SJCRH30 (cell line): ENCODE data around the gene PAM. TPM values are rescaled to one million over a fixed set of nuclear protein-coding genes. Genes with fewer than 3 reads are reported as not detected.
A peak's percentile ranks its signal among the peaks of the same experiment; 100 is the strongest.
"Not testable (repeated sequence)": the region's sequence is repeated elsewhere in the genome, so short reads cannot be mapped to it uniquely, and the experiment has no call there.

Source experiments
- DNase-seq, 2 experiments: peaks; one replicate each; pipeline ENCODE4 v3.0.0-alpha.2; 2015 to 2020
- H3K27ac ChIP-seq: fragments of 250-450 bp; sonication (Bioruptor Pico); 2 replicates; pipeline ENCODE4 v1.5.1; 2020; ENCODE audit warnings: mild to moderate bottlenecking, moderate library complexity
- H3K27me3 ChIP-seq: fragments of 250-450 bp; sonication (Bioruptor Pico); 2 replicates; pipeline ENCODE4 v1.5.1; 2020; ENCODE audit warnings: mild to moderate bottlenecking, moderate library complexity
- H3K36me3 ChIP-seq: fragments of 250-450 bp; sonication (Bioruptor Pico); 2 replicates; pipeline ENCODE4 v1.5.1; 2020; ENCODE audit warnings: mild to moderate bottlenecking, moderate library complexity
- H3K4me1 ChIP-seq: fragments of 250-450 bp; sonication (Bioruptor Pico); 2 replicates; pipeline ENCODE4 v1.5.1; 2020; ENCODE audit warnings: mild to moderate bottlenecking, moderate library complexity
- H3K4me3 ChIP-seq: fragments of 250-450 bp; sonication (Bioruptor Pico); 2 replicates; pipeline ENCODE4 v1.5.1; 2020; ENCODE audit warnings: mild to moderate bottlenecking, moderate library complexity
- H3K9me3 ChIP-seq: fragments of 250-450 bp; sonication (Bioruptor Pico); replicated peaks from 2 replicates; pipeline ENCODE4 v1.5.1; 2020; ENCODE audit warnings: mild to moderate bottlenecking, moderate library complexity
- total RNA-seq: library from RNA; depleted of rRNA; stranded (reverse); fragments of >200 nt; shearing (Covaris generic); gene quantifications from 2 replicates; pipeline ENCODE4 v1.2.3, GENCODE V29; 2014

Gene PAM
- total RNA-seq, 1 experiment from 2014 or later = 144 TPM

DNA sequence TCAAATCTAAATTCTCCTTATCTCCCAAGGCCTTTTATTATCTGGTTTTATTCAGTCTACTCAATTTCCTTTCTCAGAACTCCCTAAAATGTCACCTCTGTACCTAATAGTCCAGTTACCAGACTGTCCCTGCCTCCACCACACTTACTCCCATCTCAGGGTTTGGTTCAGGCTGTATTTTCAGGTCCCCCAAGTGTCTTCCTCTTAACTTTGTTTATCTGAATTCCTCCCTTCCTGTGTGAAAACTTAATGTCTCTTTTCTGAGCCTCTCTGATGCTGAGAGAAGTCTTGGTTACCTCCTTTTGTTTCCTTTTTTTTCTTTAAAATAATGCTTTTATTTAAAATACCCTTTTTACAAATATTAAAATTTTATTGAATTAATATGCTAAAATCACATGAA is 133.4 kb downstream of the PAM start:
- Histone ChIP-seq H3K9me3 (no peaks in the 10 kb centered on the region), H3K4me3 (no peak overlapping the region), H3K27me3 (no peaks in the 10 kb centered on the region), H3K27ac (no peak overlapping the region), H3K36me3 (peaks cover 5% of the 10 kb centered on the region), H3K4me1 (no peaks in the 10 kb centered on the region)
- DNase-seq = no peak

GRCh38 chr5:102889033-102889432 is 133.9 kb downstream of the PAM start:
- no peak for DNase-seq
- no peaks in the 10 kb centered on the region for H3K4me1 ChIP-seq
- H3K27me3 ChIP-seq = no peaks in the 10 kb centered on the region
- no peak overlapping the region for H3K4me3 ChIP-seq
- H3K27ac ChIP-seq = no peak overlapping the region
- H3K9me3 ChIP-seq = no peaks in the 10 kb centered on the region
- peaks cover 5% of the 10 kb centered on the region for H3K36me3 ChIP-seq

DNA sequence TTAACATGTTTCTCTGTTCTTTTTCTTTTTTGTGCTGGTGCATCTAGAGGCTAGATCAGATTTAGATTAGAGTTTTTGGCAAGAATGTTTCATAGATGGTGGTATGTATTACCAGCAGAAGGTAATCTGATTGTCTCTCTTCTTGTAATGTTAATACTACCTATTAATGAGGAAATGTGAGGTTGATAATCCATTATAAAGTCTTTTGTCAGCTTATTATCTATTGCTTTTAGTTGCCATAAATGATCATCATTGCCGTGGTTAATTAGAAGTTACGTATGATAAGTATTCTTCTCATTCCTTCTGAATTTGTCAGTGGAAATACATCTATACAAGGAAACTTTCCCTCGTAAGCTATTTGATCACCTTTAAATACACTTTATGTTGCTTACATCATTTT is 135.0 kb downstream of the PAM start:
- no peak overlapping the region for H3K4me3 ChIP-seq

GRCh38 chr5:102891175-102891574 is 136.1 kb downstream of the PAM start:
- no peaks in the 10 kb centered on the region for H3K27me3 ChIP-seq
- no peak overlapping the region for H3K27ac ChIP-seq
- peaks cover 5% of the 10 kb centered on the region; the same call in 1 of the 2 replicates for H3K36me3 ChIP-seq
- H3K4me3 ChIP-seq = no peak overlapping the region
- no peaks in the 10 kb centered on the region for H3K9me3 ChIP-seq
- no peaks in the 10 kb centered on the region for H3K4me1 ChIP-seq
- no peak for DNase-seq

More for the DNA sequence above, 135.0 kb downstream of the PAM start:
- Histone ChIP-seq H3K27ac (no peak overlapping the region), H3K4me1 (no peaks in the 10 kb centered on the region), H3K27me3 (no peaks in the 10 kb centered on the region), H3K9me3 (no peaks in the 10 kb centered on the region), H3K36me3 (peaks cover 5% of the 10 kb centered on the region; the same call in 1 of the 2 replicates)
- no peak for DNase-seq

DNA sequence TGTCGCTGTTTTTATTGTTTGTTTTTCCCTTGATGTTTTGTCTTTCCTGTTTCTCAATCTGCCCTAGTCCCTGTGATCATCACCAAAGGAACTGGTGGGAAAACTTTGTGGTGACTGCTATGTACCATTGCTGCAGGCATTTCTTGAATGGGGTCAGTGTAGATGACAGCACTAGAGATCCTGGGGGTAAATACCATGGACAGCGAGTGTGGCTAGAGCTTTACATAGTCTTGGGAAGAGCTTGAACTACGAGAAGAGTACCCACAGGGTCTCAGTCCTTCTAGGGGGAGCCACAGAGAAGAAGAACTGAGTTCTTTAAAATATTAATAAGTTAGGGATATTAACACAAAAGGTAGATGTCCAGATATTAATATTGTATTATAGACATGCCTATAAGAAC is 138.8 kb downstream of the PAM start:
- H3K4me3 ChIP-seq = no peak overlapping the region
- H3K27me3 ChIP-seq = no peaks in the 10 kb centered on the region
- no peaks in the 10 kb centered on the region for H3K4me1 ChIP-seq
- no peak overlapping the region for H3K27ac ChIP-seq
- peak in 1 of 2 experiments; percentile 13 for DNase-seq
- no peaks in the 10 kb centered on the region; the same call in 1 of the 2 replicates for H3K36me3 ChIP-seq
- H3K9me3 ChIP-seq = no peaks in the 10 kb centered on the region

DNA sequence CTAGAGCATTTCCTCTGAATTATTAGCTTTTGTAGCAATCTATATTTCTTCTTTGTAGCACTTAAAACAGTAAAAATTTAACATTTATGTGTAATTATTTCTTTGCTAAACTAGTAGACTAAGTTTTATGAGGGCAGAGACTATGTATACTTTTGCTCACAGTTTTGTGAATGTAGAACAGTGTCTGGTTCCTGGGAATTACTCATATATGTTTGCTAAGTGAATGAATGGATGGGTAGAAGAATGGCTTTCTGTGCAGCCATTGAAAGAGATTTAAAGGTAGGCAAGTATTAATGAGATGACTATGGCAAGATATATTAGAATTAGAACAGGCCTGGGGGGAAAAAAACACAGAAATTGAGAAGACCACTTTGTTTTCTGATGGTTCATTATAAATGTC is 140.1 kb downstream of the PAM start:
- Histone ChIP-seq H3K4me1 (no peaks in the 10 kb centered on the region), H3K27me3 (no peaks in the 10 kb centered on the region), H3K36me3 (no peaks in the 10 kb centered on the region; the same call in 1 of the 2 replicates), H3K9me3 (no peaks in the 10 kb centered on the region), H3K4me3 (no peak overlapping the region), H3K27ac (no peak overlapping the region)
- no peak for DNase-seq

GRCh38 chr5:102895976-102896375 is 140.9 kb downstream of the PAM start:
- Histone ChIP-seq H3K4me3 (no peak overlapping the region), H3K4me1 (no peaks in the 10 kb centered on the region), H3K27me3 (no peaks in the 10 kb centered on the region), H3K9me3 (no peaks in the 10 kb centered on the region), H3K27ac (no peak overlapping the region), H3K36me3 (no peaks in the 10 kb centered on the region; the same call in 1 of the 2 replicates)
- no peak for DNase-seq

DNA sequence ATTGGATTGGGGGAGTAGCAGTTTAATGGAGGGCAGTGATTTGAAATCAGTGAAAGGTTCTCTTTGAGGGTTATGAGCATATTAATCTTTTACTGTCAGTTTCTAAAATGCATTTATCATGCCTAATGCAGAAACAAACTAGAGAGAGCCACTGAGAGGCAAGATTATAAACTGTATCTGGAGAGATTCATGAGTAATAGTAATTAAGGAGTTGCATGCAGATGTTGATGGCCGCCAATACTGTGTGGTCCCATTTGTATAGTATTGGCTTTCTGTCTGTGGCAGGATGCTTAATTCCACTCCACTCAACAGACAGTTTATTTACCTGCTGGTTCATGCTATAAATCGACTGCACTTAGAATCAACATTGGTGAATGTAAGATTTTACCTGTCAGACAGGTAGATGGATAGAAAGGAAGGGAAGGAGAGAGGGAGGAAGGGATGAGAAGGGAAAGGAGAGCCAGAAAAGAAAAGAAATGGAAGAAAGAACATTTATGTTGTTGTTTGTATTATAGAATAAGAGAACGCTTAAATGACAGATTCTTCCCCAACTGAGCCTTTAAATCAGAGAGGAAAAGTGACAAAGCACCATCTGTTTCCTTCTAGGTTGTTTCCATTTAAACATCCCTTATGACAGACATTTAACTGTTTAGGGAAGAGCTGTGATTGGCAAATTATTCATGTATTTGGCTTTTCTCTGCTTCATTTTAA is 146.5 kb downstream of the PAM start:
- H3K9me3 ChIP-seq = no peaks in the 10 kb centered on the region
- no peak overlapping the region for H3K4me3 ChIP-seq
- H3K4me1 ChIP-seq = peaks cover 22% of the 10 kb centered on the region
- peaks cover 4% of the 10 kb centered on the region for H3K36me3 ChIP-seq
- no peak for DNase-seq
- no peaks in the 10 kb centered on the region for H3K27me3 ChIP-seq
- H3K27ac ChIP-seq = no peak overlapping the region

GRCh38 chr5:102902135-102902448 is 147.0 kb downstream of the PAM start:
- Histone ChIP-seq H3K27ac (no peak overlapping the region), H3K9me3 (no peaks in the 10 kb centered on the region), H3K27me3 (no peaks in the 10 kb centered on the region), H3K4me1 (peaks cover 22% of the 10 kb centered on the region), H3K36me3 (peaks cover 5% of the 10 kb centered on the region), H3K4me3 (no peak overlapping the region)
- peak in 1 of 2 experiments; percentile 39 for DNase-seq

GRCh38 chr5:102902647-102903046 is 147.5 kb downstream of the PAM start:
- Histone ChIP-seq H3K36me3 (peaks cover 6% of the 10 kb centered on the region; the same call in 1 of the 2 replicates), H3K27me3 (no peaks in the 10 kb centered on the region), H3K27ac (no peak overlapping the region), H3K4me3 (no peak overlapping the region), H3K4me1 (peaks cover 22% of the 10 kb centered on the region), H3K9me3 (no peaks in the 10 kb centered on the region; the same call in 1 of the 2 replicates)
- no peak for DNase-seq

GRCh38 chr5:102903074-102903871 is 148.2 kb downstream of the PAM start:
- H3K27me3 ChIP-seq = no peaks in the 10 kb centered on the region
- peaks cover 6% of the 10 kb centered on the region; the same call in 1 of the 2 replicates for H3K36me3 ChIP-seq
- no peak for DNase-seq

DNA sequence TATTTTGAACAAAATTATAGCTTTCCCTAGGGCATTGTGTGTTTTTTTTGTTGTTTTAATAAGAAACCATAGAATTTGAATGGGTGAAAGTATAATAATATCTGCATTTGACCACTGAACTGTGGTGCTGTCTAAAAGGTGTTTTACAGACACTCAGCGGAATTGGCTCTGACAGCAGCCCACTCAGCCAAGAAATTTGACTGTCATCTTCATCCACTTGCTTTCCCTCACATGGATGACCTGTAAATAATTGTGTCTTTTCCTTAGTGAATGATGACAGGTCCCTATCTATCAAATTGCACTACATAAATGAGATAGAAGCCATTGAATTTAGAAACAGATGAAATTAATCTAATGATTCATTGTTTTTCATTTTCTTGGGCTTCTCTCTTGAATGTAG is 150.0 kb downstream of the PAM start:
- Histone ChIP-seq H3K4me3 (no peak overlapping the region), H3K27ac (no peak overlapping the region), H3K27me3 (no peaks in the 10 kb centered on the region), H3K4me1 (peaks cover 24% of the 10 kb centered on the region), H3K36me3 (peaks cover 6% of the 10 kb centered on the region; the same call in 1 of the 2 replicates), H3K9me3 (no peaks in the 10 kb centered on the region; the same call in 1 of the 2 replicates)
- DNase-seq = no peak

More at GRCh38 chr5:102903074-102903871, 148.2 kb downstream of the PAM start:
- Histone ChIP-seq H3K4me1 (peaks cover 22% of the 10 kb centered on the region), H3K9me3 (no peaks in the 10 kb centered on the region; the same call in 1 of the 2 replicates), H3K27ac (no peak overlapping the region), H3K4me3 (no peak overlapping the region)

DNA sequence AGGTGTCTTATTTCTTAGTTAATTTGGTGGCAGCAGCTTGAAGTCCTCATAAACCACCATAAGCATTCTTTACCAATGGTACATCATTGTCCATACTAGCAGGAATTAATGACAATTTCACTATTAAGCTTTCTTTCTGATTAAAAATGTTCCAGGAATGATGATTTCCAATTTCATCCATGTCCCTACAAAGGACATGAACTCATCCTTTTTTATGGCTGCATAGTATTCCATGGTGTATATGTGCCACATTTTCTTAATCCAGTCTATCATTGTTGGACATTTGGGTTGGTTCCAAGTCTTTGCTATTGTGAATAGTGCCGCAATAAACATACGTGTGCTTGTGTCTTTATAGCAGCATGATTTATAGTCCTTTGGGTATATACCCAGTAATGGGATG is 152.0 kb downstream of the PAM start:
- not testable (repeated sequence) for DNase-seq, H3K4me3 ChIP-seq, H3K36me3 ChIP-seq, H3K9me3 ChIP-seq, H3K27ac ChIP-seq, H3K27me3 ChIP-seq
- H3K4me1 ChIP-seq = peaks cover 39% of the 10 kb centered on the region

GRCh38 chr5:102910240-102911226 is 155.4 kb downstream of the PAM start:
- 0 out of 2 replicates have a peak, but pooled peaks cover 4% of the 10 kb centered on the region for H3K36me3 ChIP-seq
- H3K4me3 ChIP-seq = no peak overlapping the region
- no peak overlapping the region for H3K27ac ChIP-seq
- H3K4me1 ChIP-seq = peaks cover 31% of the 10 kb centered on the region
- no peaks in the 10 kb centered on the region for H3K27me3 ChIP-seq
- no peak for DNase-seq
- H3K9me3 ChIP-seq = no peaks in the 10 kb centered on the region; the same call in 1 of the 2 replicates
